Neural cell (in vitro differentiated cells): Measurements from ENCODE around the gene GLI2. TPM values are rescaled to one million over a fixed set of nuclear protein-coding genes. Genes with fewer than 3 reads are reported as not detected.

Experiments used
- H2AFZ ChIP-seq: fragments of 200-600, 300-800 bp; sonication (generic), shearing (Covaris generic); 2 replicates; pipeline ENCODE4 v1.6.0; 2014; ENCODE audit warnings: low read depth, mild to moderate bottlenecking, antibody characterized with exemption, low read length, moderate library complexity
- H3F3A ChIP-seq: fragments of 200-600 bp; shearing (Covaris generic); 2 replicates; pipeline ENCODE4 v1.6.1; 2016; ENCODE audit warnings: mild to moderate bottlenecking, moderate library complexity, mixed read lengths, antibody characterized with exemption, low read length; ENCODE audit not compliant: insufficient read depth, poor library complexity, severe bottlenecking
- H3K27ac ChIP-seq: fragments of 200-600, 300-800 bp; sonication (generic), shearing (Covaris generic); 2 replicates; pipeline ENCODE4 v1.5.1; 2014; ENCODE audit warnings: mild to moderate bottlenecking, low read length, moderate library complexity
- H3K27me3 ChIP-seq: fragments of 300-800, 200-600 bp; sonication (generic), shearing (Covaris generic); 2 replicates; pipeline ENCODE4 v1.6.0; 2014; ENCODE audit warnings: mild to moderate bottlenecking, low read depth, low read length, moderate library complexity; ENCODE audit not compliant: insufficient read depth
- H3K36me3 ChIP-seq: fragments of 300-800, 200-600 bp; sonication (generic), shearing (Covaris generic); 2 replicates; pipeline ENCODE4 v1.5.1; 2014; ENCODE audit warnings: mild to moderate bottlenecking, antibody characterized with exemption, low read length, moderate library complexity; ENCODE audit not compliant: insufficient read depth
- H3K4me2 ChIP-seq: fragments of 300-800, 200-600 bp; sonication (generic), shearing (Covaris generic); 2 replicates; pipeline ENCODE4 v1.6.0; 2014; ENCODE audit warnings: mild to moderate bottlenecking, low read length
- H3K4me3 ChIP-seq: fragments of 300-800, 200-600 bp; sonication (generic), shearing (Covaris generic); 2 replicates; pipeline ENCODE4 v1.5.1; 2014; ENCODE audit warnings: mild to moderate bottlenecking, low read length, moderate library complexity
- H3K79me2 ChIP-seq: fragments of 200-600 bp; shearing (Covaris generic); replicated peaks from 2 replicates; pipeline ENCODE4 v1.6.0; 2014; ENCODE audit warnings: mild to moderate bottlenecking, low read length, moderate library complexity; ENCODE audit not compliant: insufficient read depth
- H3K9ac ChIP-seq: fragments of 300-800, 200-600 bp; sonication (generic), shearing (Covaris generic); 2 replicates; pipeline ENCODE4 v1.6.1; 2016; ENCODE audit warnings: mild to moderate bottlenecking, low read length, mixed read lengths
- H3K9me2 ChIP-seq: fragments of 200-600 bp; shearing (Covaris generic); 2 replicates; pipeline ENCODE4 v1.6.1; 2016; ENCODE audit warnings: mild to moderate bottlenecking, low read length, mixed read lengths; ENCODE audit not compliant: insufficient read depth
- H3K9me3 ChIP-seq: fragments of 200-600, 300-800 bp; sonication (generic), shearing (Covaris generic); 2 replicates; pipeline ENCODE4 v1.6.1; 2016; ENCODE audit warnings: mild to moderate bottlenecking, mixed run types, low read length, moderate library complexity, mixed read lengths
- H4K20me1 ChIP-seq: fragments of 200-600 bp; shearing (Covaris generic); 2 replicates; pipeline ENCODE4 v1.6.1; 2016; ENCODE audit warnings: mild to moderate bottlenecking, mixed run types; ENCODE audit not compliant: insufficient read depth
- EP300 ChIP-seq: fragments of 450-650 bp; conservative IDR thresholded peaks from 2 replicates; pipeline ENCODE4 v1.6.1; 2014; ENCODE audit warnings: antibody characterized with exemption, mild to moderate bottlenecking, moderate library complexity; ENCODE audit not compliant: poor library complexity, severe bottlenecking
- EZH2 ChIP-seq: fragments of 200-600, 300-800 bp; shearing (Covaris generic), sonication (generic); IDR thresholded peaks from 2 replicates; pipeline ENCODE4 v1.6.1; 2014; ENCODE audit warnings: antibody characterized with exemption, low read length, borderline replicate concordance, mild to moderate bottlenecking; ENCODE audit not compliant: insufficient read depth, poor library complexity, severe bottlenecking
- MXI1 ChIP-seq: fragments of 450-650 bp; conservative IDR thresholded peaks from 2 replicates; pipeline ENCODE4 v1.6.1; 2014; ENCODE audit warnings: antibody characterized with exemption, mild to moderate bottlenecking; ENCODE audit not compliant: poor library complexity, severe bottlenecking
- POLR2AphosphoS5 ChIP-seq: IDR thresholded peaks from 2 replicates; pipeline ENCODE4 v1.6.1; 2012
- SMC3 ChIP-seq: fragments of 450-650 bp; conservative IDR thresholded peaks from 2 replicates; pipeline ENCODE4 v1.6.1; 2014; ENCODE audit warnings: antibody characterized with exemption, mild to moderate bottlenecking, moderate library complexity; ENCODE audit not compliant: poor library complexity
- TAF1 ChIP-seq: IDR thresholded peaks from 2 replicates; pipeline ENCODE4 v1.6.1; 2012; ENCODE audit warnings: low read depth
- polyA plus RNA-seq: library from polyadenylated mRNA; depleted of rRNA; stranded (reverse); fragments of >200 nt; gene quantifications from 2 replicates; pipeline ENCODE4 v1.2.3, GENCODE V29; 2014
- TF ChIP-seq, protein P1 (sequence below): fragments of 450-650 bp; IDR thresholded peaks from 2 replicates; pipeline ENCODE4 v1.5.1; 2014; ENCODE audit warnings: antibody characterized with exemption, mild to moderate bottlenecking, moderate library complexity; ENCODE audit not compliant: poor library complexity, severe bottlenecking
- TF ChIP-seq, protein P2 (sequence below): IDR thresholded peaks from 2 replicates; pipeline ENCODE4 v1.6.1; 2012; ENCODE audit warnings: borderline replicate concordance

The GLI2 gene
- polyA plus RNA-seq, 1 donor from 2014 or later, result 0.14 TPM

DNA sequence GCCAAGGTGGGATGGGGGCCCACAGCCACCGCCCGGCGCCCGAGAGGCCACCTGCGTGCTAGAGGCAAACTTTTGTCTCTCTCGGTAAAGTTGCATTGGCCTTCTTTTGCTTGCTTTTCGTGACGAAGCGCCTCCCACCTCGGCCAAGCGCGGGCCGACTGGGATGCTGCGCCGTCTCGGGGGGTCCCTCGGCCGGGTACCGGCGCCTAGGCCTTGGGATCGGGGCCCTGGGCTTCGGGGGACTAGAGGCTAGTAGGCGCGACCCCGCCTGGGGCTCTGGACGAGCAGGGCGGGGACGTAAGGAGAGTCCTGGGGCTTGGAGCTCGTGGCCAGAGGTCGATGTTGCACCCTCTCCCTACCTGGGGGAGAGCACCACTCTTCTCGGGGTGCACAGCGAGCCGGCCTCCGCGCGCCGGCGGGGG, 545 bp downstream of the GLI2 start:
- no peaks in the 10 kb centered on the region for H3K36me3 ChIP-seq
- H3K9me2 ChIP-seq, result no peaks in the 10 kb centered on the region
- peak overlapping the region; percentile 5 for H3K9ac ChIP-seq
- H3K4me2 ChIP-seq, result peak overlapping the region; percentile 92
- H3K27ac ChIP-seq, result no peak overlapping the region
- no peaks in the 10 kb centered on the region for H3K9me3 ChIP-seq
- peaks cover 61% of the 10 kb centered on the region for H3K27me3 ChIP-seq
- no peaks in the 10 kb centered on the region for H4K20me1 ChIP-seq
- H2AFZ ChIP-seq, result no peak overlapping the region
- H3K4me3 ChIP-seq, result peak overlapping the region; percentile 77
- TF ChIP-seq EZH2 (no peak), POLR2AphosphoS5 (no peak), TAF1 (no peak)
- TF ChIP-seq, protein P1, sequence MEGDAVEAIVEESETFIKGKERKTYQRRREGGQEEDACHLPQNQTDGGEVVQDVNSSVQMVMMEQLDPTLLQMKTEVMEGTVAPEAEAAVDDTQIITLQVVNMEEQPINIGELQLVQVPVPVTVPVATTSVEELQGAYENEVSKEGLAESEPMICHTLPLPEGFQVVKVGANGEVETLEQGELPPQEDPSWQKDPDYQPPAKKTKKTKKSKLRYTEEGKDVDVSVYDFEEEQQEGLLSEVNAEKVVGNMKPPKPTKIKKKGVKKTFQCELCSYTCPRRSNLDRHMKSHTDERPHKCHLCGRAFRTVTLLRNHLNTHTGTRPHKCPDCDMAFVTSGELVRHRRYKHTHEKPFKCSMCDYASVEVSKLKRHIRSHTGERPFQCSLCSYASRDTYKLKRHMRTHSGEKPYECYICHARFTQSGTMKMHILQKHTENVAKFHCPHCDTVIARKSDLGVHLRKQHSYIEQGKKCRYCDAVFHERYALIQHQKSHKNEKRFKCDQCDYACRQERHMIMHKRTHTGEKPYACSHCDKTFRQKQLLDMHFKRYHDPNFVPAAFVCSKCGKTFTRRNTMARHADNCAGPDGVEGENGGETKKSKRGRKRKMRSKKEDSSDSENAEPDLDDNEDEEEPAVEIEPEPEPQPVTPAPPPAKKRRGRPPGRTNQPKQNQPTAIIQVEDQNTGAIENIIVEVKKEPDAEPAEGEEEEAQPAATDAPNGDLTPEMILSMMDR, result no peak
- TF ChIP-seq, protein P2, sequence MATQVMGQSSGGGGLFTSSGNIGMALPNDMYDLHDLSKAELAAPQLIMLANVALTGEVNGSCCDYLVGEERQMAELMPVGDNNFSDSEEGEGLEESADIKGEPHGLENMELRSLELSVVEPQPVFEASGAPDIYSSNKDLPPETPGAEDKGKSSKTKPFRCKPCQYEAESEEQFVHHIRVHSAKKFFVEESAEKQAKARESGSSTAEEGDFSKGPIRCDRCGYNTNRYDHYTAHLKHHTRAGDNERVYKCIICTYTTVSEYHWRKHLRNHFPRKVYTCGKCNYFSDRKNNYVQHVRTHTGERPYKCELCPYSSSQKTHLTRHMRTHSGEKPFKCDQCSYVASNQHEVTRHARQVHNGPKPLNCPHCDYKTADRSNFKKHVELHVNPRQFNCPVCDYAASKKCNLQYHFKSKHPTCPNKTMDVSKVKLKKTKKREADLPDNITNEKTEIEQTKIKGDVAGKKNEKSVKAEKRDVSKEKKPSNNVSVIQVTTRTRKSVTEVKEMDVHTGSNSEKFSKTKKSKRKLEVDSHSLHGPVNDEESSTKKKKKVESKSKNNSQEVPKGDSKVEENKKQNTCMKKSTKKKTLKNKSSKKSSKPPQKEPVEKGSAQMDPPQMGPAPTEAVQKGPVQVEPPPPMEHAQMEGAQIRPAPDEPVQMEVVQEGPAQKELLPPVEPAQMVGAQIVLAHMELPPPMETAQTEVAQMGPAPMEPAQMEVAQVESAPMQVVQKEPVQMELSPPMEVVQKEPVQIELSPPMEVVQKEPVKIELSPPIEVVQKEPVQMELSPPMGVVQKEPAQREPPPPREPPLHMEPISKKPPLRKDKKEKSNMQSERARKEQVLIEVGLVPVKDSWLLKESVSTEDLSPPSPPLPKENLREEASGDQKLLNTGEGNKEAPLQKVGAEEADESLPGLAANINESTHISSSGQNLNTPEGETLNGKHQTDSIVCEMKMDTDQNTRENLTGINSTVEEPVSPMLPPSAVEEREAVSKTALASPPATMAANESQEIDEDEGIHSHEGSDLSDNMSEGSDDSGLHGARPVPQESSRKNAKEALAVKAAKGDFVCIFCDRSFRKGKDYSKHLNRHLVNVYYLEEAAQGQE, result no peak
- H3F3A ChIP-seq, result peaks cover 9% of the 10 kb centered on the region
- H3K79me2 ChIP-seq, result peaks cover 32% of the 10 kb centered on the region

DNA sequence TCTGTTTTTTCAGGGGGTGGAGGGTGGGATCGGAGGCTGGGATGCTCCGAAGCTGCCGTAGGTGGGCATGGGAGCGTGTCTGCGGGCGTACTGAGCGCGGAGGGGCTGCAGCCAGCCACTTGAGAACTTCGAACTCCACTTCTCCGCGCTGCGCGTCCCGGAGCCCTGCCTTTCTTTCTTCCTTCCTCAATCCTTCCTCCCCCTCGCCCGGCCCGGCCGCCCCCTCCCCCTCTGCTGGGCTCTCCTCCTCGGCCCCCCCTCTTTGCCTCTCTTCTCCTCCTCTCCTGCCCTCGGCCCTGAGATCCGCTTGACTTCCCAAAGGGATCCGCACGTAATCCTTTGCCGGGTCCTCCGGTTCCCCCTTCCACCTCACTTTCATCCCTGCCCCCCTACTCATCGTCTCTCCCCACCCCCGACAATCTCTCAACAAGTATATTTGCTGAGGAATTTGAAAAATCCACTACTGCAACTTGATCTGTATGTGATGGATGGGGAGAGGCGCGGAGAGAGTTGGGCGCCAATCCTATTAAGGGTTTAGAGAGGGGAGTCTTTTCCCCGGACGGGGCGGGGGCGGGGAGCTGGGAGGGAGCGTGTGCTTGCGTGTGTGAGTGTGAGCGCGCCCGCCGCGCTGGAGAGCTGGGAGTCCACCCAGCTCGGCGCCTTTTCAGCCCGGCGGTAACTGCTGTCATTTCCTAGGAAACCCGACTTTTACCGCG, 1.1 kb downstream of the GLI2 start:
- Histone ChIP-seq H3K27ac (no peak overlapping the region), H3K9me2 (no peaks in the 10 kb centered on the region), H3K9ac (peak overlapping the region; percentile 29), H3F3A (peaks cover 9% of the 10 kb centered on the region), H3K4me2 (peak overlapping the region; percentile 92), H3K79me2 (peaks cover 32% of the 10 kb centered on the region), H2AFZ (no peak overlapping the region), H3K4me3 (peak overlapping the region; percentile 77), H3K27me3 (peaks cover 64% of the 10 kb centered on the region), H3K9me3 (no peaks in the 10 kb centered on the region), H4K20me1 (no peaks in the 10 kb centered on the region), H3K36me3 (no peaks in the 10 kb centered on the region)
- TF ChIP-seq, protein P2, result no peak
- no peak for TF ChIP-seq EP300
- TF ChIP-seq MXI1, result no peak
- TF ChIP-seq TAF1, result no peak
- no peak for TF ChIP-seq SMC3
- TF ChIP-seq, protein P1, result no peak
